CD4-positive, CD25-positive, alpha-beta regulatory T cell (primary cell): Measurements from ENCODE around the gene ERBB3. TPM values are rescaled to one million over a fixed set of nuclear protein-coding genes. Genes with fewer than 3 reads are reported as not detected.

ENCODE experiments used
- polyA plus RNA-seq, 4 donors: library from polyadenylated mRNA; unstranded; fragments of 300-500 nt; fragmentation: Illumina TruSeq; gene quantifications; one replicate each; pipeline ENCODE4 v1.2.3, GENCODE V29; 2021
- total RNA-seq: library from RNA; stranded (reverse); gene quantifications from one replicate; pipeline ENCODE4 v1.2.3, GENCODE V29; 2022

ERBB3 gene
- total and polyA plus RNA-seq, 5 donors from 2014 or later: 0.14 to 1.00 (median 0.67) TPM

Other genes with a start within 250 kb of the ERBB3 start
- gene MMP19, start 237.2 kb upstream of the ERBB3 start, total RNA-seq: not detected
- gene MMP19, start 237.2 kb upstream of the ERBB3 start, polyA plus RNA-seq: not detected
- gene PYM1, start 152.3 kb upstream of the ERBB3 start, total RNA-seq: 34.0 TPM
- 100 to 1,000 TPM in 3 of 4 donors, 10 to 100 TPM in 1; 99.3 to 123 (median 114) TPM for gene PYM1, start 152.3 kb upstream of the ERBB3 start, polyA plus RNA-seq
- gene DGKA, start 149.0 kb upstream of the ERBB3 start, total RNA-seq: 1,086 TPM
- gene DGKA, start 149.0 kb upstream of the ERBB3 start, polyA plus RNA-seq: 100 to 1,000 TPM; 225 to 284 (median 253) TPM
- gene PMEL, start 114.1 kb upstream of the ERBB3 start, total RNA-seq: 0.69 TPM
- gene PMEL, start 114.1 kb upstream of the ERBB3 start, polyA plus RNA-seq: under 1 TPM in 3 of 4 donors, not detected in 1; 0.52 to 0.86 (median 0.57) TPM
- gene CDK2, start 113.3 kb upstream of the ERBB3 start, total RNA-seq: 28.0 TPM
- gene CDK2, start 113.3 kb upstream of the ERBB3 start, polyA plus RNA-seq: 10 to 100 TPM in 2 of 4 donors, 1 to 10 TPM in 2; 8.4 to 12.6 (median 10.0) TPM
- 60.8 TPM for gene RAB5B, start 106.1 kb upstream of the ERBB3 start, total RNA-seq
- gene RAB5B, start 106.1 kb upstream of the ERBB3 start, polyA plus RNA-seq: 10 to 100 TPM; 66.8 to 73.4 (median 68.3) TPM
- 6.9 TPM for gene SUOX, start 82.9 kb upstream of the ERBB3 start, total RNA-seq
- 10 to 100 TPM in 1 of 4 donors, 1 to 10 TPM in 3; 2.2 to 10.3 (median 5.9) TPM for gene SUOX, start 82.9 kb upstream of the ERBB3 start, polyA plus RNA-seq
- gene IKZF4, start 59.1 kb upstream of the ERBB3 start, total RNA-seq: 22.3 TPM
- gene IKZF4, start 59.1 kb upstream of the ERBB3 start, polyA plus RNA-seq: 1 to 10 TPM; 5.8 to 8.1 (median 6.4) TPM
- 26.3 TPM for gene RPS26, start 38.2 kb upstream of the ERBB3 start, total RNA-seq
- gene RPS26, start 38.2 kb upstream of the ERBB3 start, polyA plus RNA-seq: 1,000 to 10,000 TPM in 1 of 4 donors, 100 to 1,000 TPM in 3; 288 to 1,151 (median 836) TPM
- gene PA2G4, start 24.4 kb downstream of the ERBB3 start, total RNA-seq: 63.8 TPM
- gene PA2G4, start 24.4 kb downstream of the ERBB3 start, polyA plus RNA-seq: 100 to 1,000 TPM; 193 to 203 (median 196) TPM
- 4,134 TPM for gene RPL41, start 36.5 kb downstream of the ERBB3 start, total RNA-seq
- 1,000 to 10,000 TPM; 7,544 to 9,760 (median 8,849) TPM for gene RPL41, start 36.5 kb downstream of the ERBB3 start, polyA plus RNA-seq
- gene ZC3H10, start 38.1 kb downstream of the ERBB3 start, total RNA-seq: 11.0 TPM
- 1 to 10 TPM; 1.7 to 3.7 (median 2.9) TPM for gene ZC3H10, start 38.1 kb downstream of the ERBB3 start, polyA plus RNA-seq
- 190 TPM for gene ESYT1, start 48.1 kb downstream of the ERBB3 start, total RNA-seq
- gene ESYT1, start 48.1 kb downstream of the ERBB3 start, polyA plus RNA-seq: 100 to 1,000 TPM; 249 to 395 (median 333) TPM
- gene MYL6B, start 72.4 kb downstream of the ERBB3 start, total RNA-seq: 8.8 TPM
- gene MYL6B, start 72.4 kb downstream of the ERBB3 start, polyA plus RNA-seq: 10 to 100 TPM in 3 of 4 donors, 1 to 10 TPM in 1; 9.9 to 18.4 (median 11.3) TPM
- gene MYL6, start 78.2 kb downstream of the ERBB3 start, total RNA-seq: 933 TPM
- 1,000 to 10,000 TPM; 2,559 to 3,471 (median 2,992) TPM for gene MYL6, start 78.2 kb downstream of the ERBB3 start, polyA plus RNA-seq
- 153 TPM for gene SMARCC2, start 109.3 kb downstream of the ERBB3 start, total RNA-seq
- 10 to 100 TPM; 46.3 to 64.1 (median 54.1) TPM for gene SMARCC2, start 109.3 kb downstream of the ERBB3 start, polyA plus RNA-seq
- 33.7 TPM for gene RNF41, start 141.8 kb downstream of the ERBB3 start, total RNA-seq
- gene RNF41, start 141.8 kb downstream of the ERBB3 start, polyA plus RNA-seq: 10 to 100 TPM; 39.2 to 45.8 (median 45.1) TPM
- gene NABP2, start 144.2 kb downstream of the ERBB3 start, total RNA-seq: 16.9 TPM
- 1 to 10 TPM; 4.1 to 6.8 (median 5.0) TPM for gene NABP2, start 144.2 kb downstream of the ERBB3 start, polyA plus RNA-seq
- gene SLC39A5, start 149.9 kb downstream of the ERBB3 start, total RNA-seq: 2.0 TPM
- gene SLC39A5, start 149.9 kb downstream of the ERBB3 start, polyA plus RNA-seq: not detected
- gene ANKRD52, start 178.2 kb downstream of the ERBB3 start, total RNA-seq: 40.1 TPM
- gene ANKRD52, start 178.2 kb downstream of the ERBB3 start, polyA plus RNA-seq: 1 to 10 TPM; 5.0 to 7.5 (median 6.4) TPM
- gene COQ10A, start 186.8 kb downstream of the ERBB3 start, total RNA-seq: 23.7 TPM
- gene COQ10A, start 186.8 kb downstream of the ERBB3 start, polyA plus RNA-seq: 10 to 100 TPM in 3 of 4 donors, 1 to 10 TPM in 1; 8.1 to 11.5 (median 11.0) TPM
- gene CS, start 220.2 kb downstream of the ERBB3 start, total RNA-seq: 173 TPM
- 10 to 100 TPM; 69.3 to 85.8 (median 74.3) TPM for gene CS, start 220.2 kb downstream of the ERBB3 start, polyA plus RNA-seq
- 47.6 TPM for gene CNPY2, start 235.8 kb downstream of the ERBB3 start, total RNA-seq
- 100 to 1,000 TPM; 139 to 166 (median 156) TPM for gene CNPY2, start 235.8 kb downstream of the ERBB3 start, polyA plus RNA-seq